WTC11 (cell line): Measurements from ENCODE around the gene SELENOS.

Source experiments
- ETV6 ChIP-seq: sonication (generic); formaldehyde crosslinking; IDR thresholded peaks from 2 replicates; pipeline ENCODE4 v1.8.1; 2022; ENCODE audit warnings: mild to moderate bottlenecking, missing genetic modification reagents
- NFYB ChIP-seq: sonication (generic); formaldehyde crosslinking; conservative IDR thresholded peaks from 2 replicates; pipeline ENCODE4 v1.8.0; 2022; ENCODE audit warnings: low read depth, missing genetic modification reagents
- RELA ChIP-seq: sonication (generic); formaldehyde crosslinking; IDR thresholded peaks from 2 replicates; pipeline ENCODE4 v1.8.1; 2022; ENCODE audit warnings: missing genetic modification reagents, mild to moderate bottlenecking, borderline replicate concordance
- TEAD4 ChIP-seq: sonication (generic); formaldehyde crosslinking; IDR thresholded peaks from 2 replicates; pipeline ENCODE4 v1.8.0; 2022; ENCODE audit warnings: mild to moderate bottlenecking, missing genetic modification reagents
- TF ChIP-seq, protein P1 (sequence below): sonication (generic); formaldehyde crosslinking; IDR thresholded peaks from 2 replicates; pipeline ENCODE4 v1.8.0; 2023; ENCODE audit warnings: mild to moderate bottlenecking, missing genetic modification reagents
- TF ChIP-seq, protein P2 (sequence below): sonication (generic); formaldehyde crosslinking; IDR thresholded peaks from 2 replicates; pipeline ENCODE4 v1.8.1; 2022; ENCODE audit warnings: mild to moderate bottlenecking, missing genetic modification reagents, moderate library complexity, borderline replicate concordance
- TF ChIP-seq, protein P3 (sequence below): sonication (generic); formaldehyde crosslinking; IDR thresholded peaks from 2 replicates; pipeline ENCODE4 v1.8.1; 2022; ENCODE audit warnings: low read depth, mild to moderate bottlenecking, moderate library complexity, missing genetic modification reagents, borderline replicate concordance
- TF ChIP-seq, protein P4 (sequence below): fragments of 200-600 bp; IDR thresholded peaks from 2 replicates; pipeline ENCODE4 v1.8.0; 2022; ENCODE audit warnings: antibody characterized with exemption
- TF ChIP-seq, protein P5 (sequence below): sonication (generic); formaldehyde crosslinking; IDR thresholded peaks from 2 replicates; pipeline ENCODE4 v1.8.1; 2023; ENCODE audit warnings: mild to moderate bottlenecking, missing genetic modification reagents, borderline replicate concordance

DNA sequence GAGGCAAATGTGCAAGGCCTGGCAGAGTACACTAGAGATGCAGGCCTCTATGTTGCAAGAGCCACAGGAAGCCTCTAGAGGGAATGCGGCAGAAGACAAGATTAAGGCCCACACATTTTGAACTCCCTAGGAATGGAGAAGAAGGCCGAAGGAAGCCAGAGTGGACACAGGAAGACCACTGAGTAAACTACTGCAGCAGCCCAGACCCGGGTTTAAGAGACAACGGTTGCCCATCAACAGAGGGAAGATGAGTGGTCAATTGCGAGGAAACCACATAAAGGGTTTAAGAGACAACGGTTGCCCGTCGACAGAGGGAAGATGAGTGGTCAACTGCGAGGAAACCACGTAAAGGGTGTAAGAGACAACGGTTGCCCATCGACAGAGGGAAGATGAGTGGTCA is 40.0 kb downstream of the SELENOS start:
- TF ChIP-seq, protein P1, sequence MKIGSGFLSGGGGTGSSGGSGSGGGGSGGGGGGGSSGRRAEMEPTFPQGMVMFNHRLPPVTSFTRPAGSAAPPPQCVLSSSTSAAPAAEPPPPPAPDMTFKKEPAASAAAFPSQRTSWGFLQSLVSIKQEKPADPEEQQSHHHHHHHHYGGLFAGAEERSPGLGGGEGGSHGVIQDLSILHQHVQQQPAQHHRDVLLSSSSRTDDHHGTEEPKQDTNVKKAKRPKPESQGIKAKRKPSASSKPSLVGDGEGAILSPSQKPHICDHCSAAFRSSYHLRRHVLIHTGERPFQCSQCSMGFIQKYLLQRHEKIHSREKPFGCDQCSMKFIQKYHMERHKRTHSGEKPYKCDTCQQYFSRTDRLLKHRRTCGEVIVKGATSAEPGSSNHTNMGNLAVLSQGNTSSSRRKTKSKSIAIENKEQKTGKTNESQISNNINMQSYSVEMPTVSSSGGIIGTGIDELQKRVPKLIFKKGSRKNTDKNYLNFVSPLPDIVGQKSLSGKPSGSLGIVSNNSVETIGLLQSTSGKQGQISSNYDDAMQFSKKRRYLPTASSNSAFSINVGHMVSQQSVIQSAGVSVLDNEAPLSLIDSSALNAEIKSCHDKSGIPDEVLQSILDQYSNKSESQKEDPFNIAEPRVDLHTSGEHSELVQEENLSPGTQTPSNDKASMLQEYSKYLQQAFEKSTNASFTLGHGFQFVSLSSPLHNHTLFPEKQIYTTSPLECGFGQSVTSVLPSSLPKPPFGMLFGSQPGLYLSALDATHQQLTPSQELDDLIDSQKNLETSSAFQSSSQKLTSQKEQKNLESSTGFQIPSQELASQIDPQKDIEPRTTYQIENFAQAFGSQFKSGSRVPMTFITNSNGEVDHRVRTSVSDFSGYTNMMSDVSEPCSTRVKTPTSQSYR: no peak
- no peak for TF ChIP-seq ETV6
- TF ChIP-seq, protein P2, sequence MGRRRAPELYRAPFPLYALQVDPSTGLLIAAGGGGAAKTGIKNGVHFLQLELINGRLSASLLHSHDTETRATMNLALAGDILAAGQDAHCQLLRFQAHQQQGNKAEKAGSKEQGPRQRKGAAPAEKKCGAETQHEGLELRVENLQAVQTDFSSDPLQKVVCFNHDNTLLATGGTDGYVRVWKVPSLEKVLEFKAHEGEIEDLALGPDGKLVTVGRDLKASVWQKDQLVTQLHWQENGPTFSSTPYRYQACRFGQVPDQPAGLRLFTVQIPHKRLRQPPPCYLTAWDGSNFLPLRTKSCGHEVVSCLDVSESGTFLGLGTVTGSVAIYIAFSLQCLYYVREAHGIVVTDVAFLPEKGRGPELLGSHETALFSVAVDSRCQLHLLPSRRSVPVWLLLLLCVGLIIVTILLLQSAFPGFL (CRISPR knock-in tag): no peak
- TF ChIP-seq, protein P3, sequence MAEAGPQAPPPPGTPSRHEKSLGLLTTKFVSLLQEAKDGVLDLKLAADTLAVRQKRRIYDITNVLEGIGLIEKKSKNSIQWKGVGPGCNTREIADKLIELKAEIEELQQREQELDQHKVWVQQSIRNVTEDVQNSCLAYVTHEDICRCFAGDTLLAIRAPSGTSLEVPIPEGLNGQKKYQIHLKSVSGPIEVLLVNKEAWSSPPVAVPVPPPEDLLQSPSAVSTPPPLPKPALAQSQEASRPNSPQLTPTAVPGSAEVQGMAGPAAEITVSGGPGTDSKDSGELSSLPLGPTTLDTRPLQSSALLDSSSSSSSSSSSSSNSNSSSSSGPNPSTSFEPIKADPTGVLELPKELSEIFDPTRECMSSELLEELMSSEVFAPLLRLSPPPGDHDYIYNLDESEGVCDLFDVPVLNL (CRISPR knock-in tag): no peak
- TF ChIP-seq, protein P4, sequence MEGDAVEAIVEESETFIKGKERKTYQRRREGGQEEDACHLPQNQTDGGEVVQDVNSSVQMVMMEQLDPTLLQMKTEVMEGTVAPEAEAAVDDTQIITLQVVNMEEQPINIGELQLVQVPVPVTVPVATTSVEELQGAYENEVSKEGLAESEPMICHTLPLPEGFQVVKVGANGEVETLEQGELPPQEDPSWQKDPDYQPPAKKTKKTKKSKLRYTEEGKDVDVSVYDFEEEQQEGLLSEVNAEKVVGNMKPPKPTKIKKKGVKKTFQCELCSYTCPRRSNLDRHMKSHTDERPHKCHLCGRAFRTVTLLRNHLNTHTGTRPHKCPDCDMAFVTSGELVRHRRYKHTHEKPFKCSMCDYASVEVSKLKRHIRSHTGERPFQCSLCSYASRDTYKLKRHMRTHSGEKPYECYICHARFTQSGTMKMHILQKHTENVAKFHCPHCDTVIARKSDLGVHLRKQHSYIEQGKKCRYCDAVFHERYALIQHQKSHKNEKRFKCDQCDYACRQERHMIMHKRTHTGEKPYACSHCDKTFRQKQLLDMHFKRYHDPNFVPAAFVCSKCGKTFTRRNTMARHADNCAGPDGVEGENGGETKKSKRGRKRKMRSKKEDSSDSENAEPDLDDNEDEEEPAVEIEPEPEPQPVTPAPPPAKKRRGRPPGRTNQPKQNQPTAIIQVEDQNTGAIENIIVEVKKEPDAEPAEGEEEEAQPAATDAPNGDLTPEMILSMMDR: no peak
- no peak for TF ChIP-seq TEAD4 (CRISPR knock-in tag)
- TF ChIP-seq, protein P5, sequence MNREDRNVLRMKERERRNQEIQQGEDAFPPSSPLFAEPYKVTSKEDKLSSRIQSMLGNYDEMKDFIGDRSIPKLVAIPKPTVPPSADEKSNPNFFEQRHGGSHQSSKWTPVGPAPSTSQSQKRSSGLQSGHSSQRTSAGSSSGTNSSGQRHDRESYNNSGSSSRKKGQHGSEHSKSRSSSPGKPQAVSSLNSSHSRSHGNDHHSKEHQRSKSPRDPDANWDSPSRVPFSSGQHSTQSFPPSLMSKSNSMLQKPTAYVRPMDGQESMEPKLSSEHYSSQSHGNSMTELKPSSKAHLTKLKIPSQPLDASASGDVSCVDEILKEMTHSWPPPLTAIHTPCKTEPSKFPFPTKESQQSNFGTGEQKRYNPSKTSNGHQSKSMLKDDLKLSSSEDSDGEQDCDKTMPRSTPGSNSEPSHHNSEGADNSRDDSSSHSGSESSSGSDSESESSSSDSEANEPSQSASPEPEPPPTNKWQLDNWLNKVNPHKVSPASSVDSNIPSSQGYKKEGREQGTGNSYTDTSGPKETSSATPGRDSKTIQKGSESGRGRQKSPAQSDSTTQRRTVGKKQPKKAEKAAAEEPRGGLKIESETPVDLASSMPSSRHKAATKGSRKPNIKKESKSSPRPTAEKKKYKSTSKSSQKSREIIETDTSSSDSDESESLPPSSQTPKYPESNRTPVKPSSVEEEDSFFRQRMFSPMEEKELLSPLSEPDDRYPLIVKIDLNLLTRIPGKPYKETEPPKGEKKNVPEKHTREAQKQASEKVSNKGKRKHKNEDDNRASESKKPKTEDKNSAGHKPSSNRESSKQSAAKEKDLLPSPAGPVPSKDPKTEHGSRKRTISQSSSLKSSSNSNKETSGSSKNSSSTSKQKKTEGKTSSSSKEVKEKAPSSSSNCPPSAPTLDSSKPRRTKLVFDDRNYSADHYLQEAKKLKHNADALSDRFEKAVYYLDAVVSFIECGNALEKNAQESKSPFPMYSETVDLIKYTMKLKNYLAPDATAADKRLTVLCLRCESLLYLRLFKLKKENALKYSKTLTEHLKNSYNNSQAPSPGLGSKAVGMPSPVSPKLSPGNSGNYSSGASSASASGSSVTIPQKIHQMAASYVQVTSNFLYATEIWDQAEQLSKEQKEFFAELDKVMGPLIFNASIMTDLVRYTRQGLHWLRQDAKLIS (CRISPR knock-in tag): no peak
- no peak for TF ChIP-seq RELA (CRISPR knock-in tag)
- TF ChIP-seq NFYB: no peak
